ENCODE data around the gene COBL.

COBL gene

GRCh38 chr7:51187941-51188340 is 128.7 kb downstream of the COBL start:
- FAIRE-seq = no peak

- FAIRE-seq = no peak
Measured at GRCh38 chr7:51186531-51186930, 130.1 kb downstream of the COBL start.

GRCh38 chr7:51182636-51183166 is 133.9 kb downstream of the COBL start:
- no peak for FAIRE-seq

GRCh38 chr7:51180092-51180491 is 136.5 kb downstream of the COBL start:
- no peak for FAIRE-seq

GRCh38 chr7:51175992-51176388 is 140.6 kb downstream of the COBL start:
- FAIRE-seq = no peak

- no peak for FAIRE-seq
Measured at GRCh38 chr7:51175316-51175991, 141.2 kb downstream of the COBL start.

- FAIRE-seq = no peak
Measured at GRCh38 chr7:51165337-51165736, 151.3 kb downstream of the COBL start.

- FAIRE-seq = no peak
Measured at GRCh38 chr7:51162724-51163329, 153.8 kb downstream of the COBL start.

GRCh38 chr7:51161937-51162336 is 154.7 kb downstream of the COBL start:
- no peak for FAIRE-seq

GRCh38 chr7:51160990-51161615 is 155.5 kb downstream of the COBL start:
- no peak for FAIRE-seq

- FAIRE-seq = no peak
Measured at GRCh38 chr7:51160411-51160810, 156.2 kb downstream of the COBL start.

GRCh38 chr7:51158742-51159445 is 157.7 kb downstream of the COBL start:
- no peak for FAIRE-seq

- no peak for FAIRE-seq
Measured at GRCh38 chr7:51158211-51158610, 158.4 kb downstream of the COBL start.

GRCh38 chr7:51154201-51154600 is 162.4 kb downstream of the COBL start:
- no peak for FAIRE-seq

- FAIRE-seq = no peak
Measured at GRCh38 chr7:51152706-51153200, 163.9 kb downstream of the COBL start.

GRCh38 chr7:51151455-51151854 is 165.2 kb downstream of the COBL start:
- FAIRE-seq = no peak

GRCh38 chr7:51150193-51150592 is 166.4 kb downstream of the COBL start:
- FAIRE-seq = no peak

GRCh38 chr7:51148216-51148615 is 168.4 kb downstream of the COBL start:
- no peak for FAIRE-seq

GRCh38 chr7:51146816-51147586 is 169.6 kb downstream of the COBL start:
- FAIRE-seq = no peak

GRCh38 chr7:51144178-51144577 is 172.4 kb downstream of the COBL start:
- FAIRE-seq = no peak

- no peak for FAIRE-seq
Measured at GRCh38 chr7:51142741-51143385, 173.7 kb downstream of the COBL start.

Measured in colon (tissue), 2 donors.